ENCODE measurements around the gene WFDC13.
"Not testable (repeated sequence)": the region's sequence is repeated elsewhere in the genome, so short reads cannot be mapped to it uniquely, and the experiment has no call there.

GRCh38 chr20:45716141-45716688 is 14.4 kb downstream of the WFDC13 start:
- TF ChIP-seq POLR2A, CTCF, POLR2AphosphoS5 (IDR thresholded peaks at IDR 0.05): not testable (repeated sequence)

Data from prostate gland (tissue), 2 donors.